Measurements from ENCODE around the gene C2orf72. TPM values are rescaled to one million over a fixed set of nuclear protein-coding genes. Genes with fewer than 3 reads are reported as not detected.

Gene C2orf72
- total and polyA plus RNA-seq, 2 of the 13 experiments (the other 11 are each of a cell fraction or from before 2014, with no cell fraction given) = 147 to 203 TPM

GRCh38 chr2:231000211-231000904 lies 37.0 kb upstream of the C2orf72 start (continued):
- TF ChIP-seq AFF4 (CRISPR knock-in tag; IDR thresholded peaks at IDR 0.05) (no peak), PRPF4 (IDR thresholded peaks at IDR 0.05; ENCODE audit: low read depth, low read length, poor library complexity, severe bottlenecking) (no peak), ZNF501 (CRISPR knock-in tag; IDR thresholded peaks at IDR 0.05) (0 out of 2 replicates have a peak, but pooled peaks have one; percentile 35), CBX5 (CRISPR knock-in tag; IDR thresholded peaks at IDR 0.05; ENCODE audit: borderline replicate concordance) (0 out of 2 replicates have a peak, but pooled peaks have one; percentile 25), ZNF614 (CRISPR knock-in tag; IDR thresholded peaks at IDR 0.05; ENCODE audit: borderline replicate concordance) (peak; percentile 60; the same call in 1 of the 2 replicates), RXRA (CRISPR knock-in tag; IDR thresholded peaks at IDR 0.05) (no peak; the same call in 1 of the 2 replicates), ZNF773 (CRISPR knock-in tag; IDR thresholded peaks at IDR 0.05; ENCODE audit: borderline replicate concordance) (no peak), ZNF598 (CRISPR knock-in tag; IDR thresholded peaks at IDR 0.05; ENCODE audit: borderline replicate concordance) (peak; percentile 69; the same call in 1 of the 2 replicates), ISL2 (CRISPR knock-in tag; IDR thresholded peaks at IDR 0.05) (0 out of 2 replicates have a peak, but pooled peaks have one; percentile 32), ZNF263 (CRISPR knock-in tag; IDR thresholded peaks at IDR 0.05) (peak; percentile 40; the same call in 1 of the 2 replicates), KLF16 (CRISPR knock-in tag; IDR thresholded peaks at IDR 0.05) (0 out of 4 replicates have a peak, but pooled peaks of 1 of the 2 experiments have one; percentile 35), KDM2A (CRISPR knock-in tag; IDR thresholded peaks at IDR 0.05; ENCODE audit: borderline replicate concordance, low read depth) (peak; percentile 58; the same call in 1 of the 2 replicates), HOXA5 (CRISPR knock-in tag; IDR thresholded peaks at IDR 0.05) (no peak), CTCF (CRISPR knock-in tag; IDR thresholded peaks at IDR 0.05) (peak; percentile 88), ZFP91 (CRISPR knock-in tag; IDR thresholded peaks at IDR 0.05; ENCODE audit: borderline replicate concordance) (peak; percentile 59), ZNF724P (CRISPR knock-in tag; IDR thresholded peaks at IDR 0.05; ENCODE audit: borderline replicate concordance) (0 out of 2 replicates have a peak, but pooled peaks have one; percentile 0), RAD21 (CRISPR knock-in tag; IDR thresholded peaks at IDR 0.05) (peak; percentile 85), MEF2D (CRISPR knock-in tag; IDR thresholded peaks at IDR 0.05) (0 out of 2 replicates have a peak, but pooled peaks have one; percentile 25), ZNF580 (CRISPR knock-in tag; IDR thresholded peaks at IDR 0.05; ENCODE audit: borderline replicate concordance, low read depth) (peak; percentile 68; the same call in 1 of the 2 replicates)

Data from HepG2 (cell line).